WI38 (cell line): ENCODE measurements around the gene AKAP13.

Experiments used
- H3K4me3 ChIP-seq: 2 replicates; pipeline ENCODE4 v1.5.1; 2011; ENCODE audit warnings: low read depth, mild to moderate bottlenecking, control low read depth, low read length
- CTCF ChIP-seq: IDR thresholded peaks from 2 replicates; pipeline ENCODE4 v1.5.1; 2012; ENCODE audit warnings: low read depth, mild to moderate bottlenecking, control low read depth, low read length

Gene AKAP13

DNA sequence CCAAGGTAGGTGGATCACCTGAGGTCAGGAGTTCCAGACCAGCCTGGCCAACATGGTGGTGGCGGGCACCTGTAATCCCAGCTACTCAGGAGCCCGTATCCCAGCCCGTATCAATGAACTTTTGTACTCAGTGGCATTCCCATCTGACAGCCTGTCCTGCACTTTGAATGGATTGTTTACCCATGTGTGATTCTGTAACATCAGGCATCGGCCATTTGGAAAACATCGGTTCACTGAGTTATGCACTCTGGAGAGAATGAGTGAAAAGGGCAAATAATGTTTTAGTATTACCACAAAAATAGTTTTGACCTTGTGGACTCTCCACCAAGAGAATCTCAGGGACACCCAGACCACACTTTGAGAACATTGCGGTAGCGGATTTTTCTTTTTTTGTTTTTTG lies 400.7 kb downstream of the AKAP13 start:
- TF ChIP-seq CTCF: no peak
- no peak overlapping the region for H3K4me3 ChIP-seq

- TF ChIP-seq CTCF: no peak
- H3K4me3 ChIP-seq: no peak overlapping the region
Observed at GRCh38 chr15:85782064-85782463, 401.7 kb downstream of the AKAP13 start.

GRCh38 chr15:85785887-85786780 lies 405.7 kb downstream of the AKAP13 start:
- H3K4me3 ChIP-seq: no peak overlapping the region
- no peak for TF ChIP-seq CTCF

DNA sequence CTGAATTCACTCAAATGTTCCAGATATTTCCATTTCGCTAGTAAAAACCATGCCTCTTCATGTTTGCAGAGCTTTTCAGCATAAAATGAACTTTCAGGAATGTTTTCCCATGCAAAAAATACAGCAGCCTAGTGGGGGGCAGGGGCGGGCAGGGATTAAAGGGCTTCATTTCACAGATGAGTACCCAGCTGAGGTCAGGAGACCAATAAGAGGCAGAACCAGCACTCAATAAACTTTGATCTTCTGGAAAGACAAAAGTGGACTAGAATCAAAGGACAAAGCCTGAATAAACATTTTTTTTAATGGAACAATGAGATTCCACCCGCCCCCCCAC lies 406.3 kb downstream of the AKAP13 start:
- no peak for TF ChIP-seq CTCF
- H3K4me3 ChIP-seq: no peak overlapping the region

GRCh38 chr15:85788771-85789495 lies 408.5 kb downstream of the AKAP13 start:
- no peak overlapping the region for H3K4me3 ChIP-seq
- TF ChIP-seq CTCF: no peak

GRCh38 chr15:85789496-85789875 lies 409.1 kb downstream of the AKAP13 start:
- H3K4me3 ChIP-seq: no peak overlapping the region
- no peak for TF ChIP-seq CTCF

DNA sequence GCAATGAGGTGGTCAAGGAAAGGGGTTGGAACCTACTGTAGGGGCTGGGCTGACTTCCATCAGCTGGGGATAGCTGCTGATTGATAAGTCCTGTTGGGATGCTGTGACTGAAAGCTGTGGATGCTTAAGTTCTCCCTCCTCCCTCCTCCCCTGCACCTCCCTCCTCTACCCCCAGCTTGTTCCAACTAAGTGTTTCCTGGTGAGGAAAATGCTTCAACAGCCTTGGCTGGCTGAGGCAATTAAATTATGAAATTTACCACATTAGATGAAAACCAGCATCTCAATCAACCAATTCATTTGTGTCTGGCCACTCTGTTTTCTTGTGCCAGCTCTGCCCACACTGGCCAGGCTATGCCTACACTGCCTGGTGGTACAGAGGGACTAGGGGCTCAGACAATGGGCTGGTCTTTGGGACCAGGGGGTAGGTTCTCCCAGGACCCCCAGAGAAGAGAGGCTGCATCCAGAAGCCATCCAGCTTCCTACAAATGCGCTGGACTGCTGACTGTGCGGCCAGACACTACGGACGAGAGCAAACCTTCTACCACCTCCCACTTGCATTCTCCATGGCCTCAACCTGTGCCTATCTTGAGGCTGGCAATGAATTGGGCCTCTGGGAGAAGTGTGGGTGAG lies 411.8 kb downstream of the AKAP13 start:
- no peak overlapping the region for H3K4me3 ChIP-seq
- no peak for TF ChIP-seq CTCF
